ENCODE results near the gene RTN4RL1.
A peak's percentile ranks its signal among the peaks of the same experiment; 100 is the strongest.

Gene RTN4RL1

DNA sequence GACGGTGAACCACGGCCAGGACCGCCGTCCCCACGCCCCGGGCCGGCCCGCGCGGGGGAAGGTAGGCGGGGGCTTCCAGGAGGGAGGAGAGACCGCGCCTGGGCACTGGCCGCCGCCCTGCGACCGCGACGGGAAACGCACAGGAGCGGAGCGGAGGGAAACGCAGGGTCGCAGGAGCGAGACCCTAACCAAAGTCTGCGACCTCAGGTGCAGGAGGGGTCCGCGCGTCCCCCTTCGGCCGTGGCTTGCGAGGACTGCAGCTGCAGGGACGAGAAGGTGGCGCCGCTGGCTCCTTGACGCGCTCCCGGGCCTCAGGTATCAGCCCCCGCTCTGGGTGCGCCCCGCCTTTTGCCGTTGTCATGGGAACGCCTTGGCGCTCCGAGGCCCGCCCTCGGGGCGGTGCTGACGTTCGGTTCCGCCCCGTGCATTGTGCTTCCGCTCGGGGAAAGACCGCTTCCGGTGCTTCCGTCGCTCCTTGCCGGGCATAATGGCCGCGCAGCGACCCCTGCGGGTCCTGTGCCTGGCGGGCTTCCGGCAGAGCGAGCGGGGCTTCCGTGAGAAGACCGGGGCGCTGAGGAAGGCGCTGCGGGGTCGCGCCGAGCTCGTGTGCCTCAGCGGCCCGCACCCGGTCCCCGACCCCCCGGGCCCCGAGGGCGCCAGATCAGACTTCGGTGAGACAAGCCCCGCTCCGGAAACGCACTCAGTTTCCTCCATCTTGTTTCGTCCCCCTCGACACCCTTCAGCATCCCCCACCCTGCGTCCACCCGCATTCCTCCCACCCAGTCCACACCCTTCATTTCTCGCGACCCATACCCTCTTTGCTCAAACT is 16.6 kb upstream of the RTN4RL1 start, which contains the start of gene OVCA2 (continued):
- TF ChIP-seq ZNF292 (tag by site-specific recombination; IDR thresholded peaks at IDR 0.05; ENCODE audit: borderline replicate concordance, low read depth), result no peak
- TF ChIP-seq, protein P1, sequence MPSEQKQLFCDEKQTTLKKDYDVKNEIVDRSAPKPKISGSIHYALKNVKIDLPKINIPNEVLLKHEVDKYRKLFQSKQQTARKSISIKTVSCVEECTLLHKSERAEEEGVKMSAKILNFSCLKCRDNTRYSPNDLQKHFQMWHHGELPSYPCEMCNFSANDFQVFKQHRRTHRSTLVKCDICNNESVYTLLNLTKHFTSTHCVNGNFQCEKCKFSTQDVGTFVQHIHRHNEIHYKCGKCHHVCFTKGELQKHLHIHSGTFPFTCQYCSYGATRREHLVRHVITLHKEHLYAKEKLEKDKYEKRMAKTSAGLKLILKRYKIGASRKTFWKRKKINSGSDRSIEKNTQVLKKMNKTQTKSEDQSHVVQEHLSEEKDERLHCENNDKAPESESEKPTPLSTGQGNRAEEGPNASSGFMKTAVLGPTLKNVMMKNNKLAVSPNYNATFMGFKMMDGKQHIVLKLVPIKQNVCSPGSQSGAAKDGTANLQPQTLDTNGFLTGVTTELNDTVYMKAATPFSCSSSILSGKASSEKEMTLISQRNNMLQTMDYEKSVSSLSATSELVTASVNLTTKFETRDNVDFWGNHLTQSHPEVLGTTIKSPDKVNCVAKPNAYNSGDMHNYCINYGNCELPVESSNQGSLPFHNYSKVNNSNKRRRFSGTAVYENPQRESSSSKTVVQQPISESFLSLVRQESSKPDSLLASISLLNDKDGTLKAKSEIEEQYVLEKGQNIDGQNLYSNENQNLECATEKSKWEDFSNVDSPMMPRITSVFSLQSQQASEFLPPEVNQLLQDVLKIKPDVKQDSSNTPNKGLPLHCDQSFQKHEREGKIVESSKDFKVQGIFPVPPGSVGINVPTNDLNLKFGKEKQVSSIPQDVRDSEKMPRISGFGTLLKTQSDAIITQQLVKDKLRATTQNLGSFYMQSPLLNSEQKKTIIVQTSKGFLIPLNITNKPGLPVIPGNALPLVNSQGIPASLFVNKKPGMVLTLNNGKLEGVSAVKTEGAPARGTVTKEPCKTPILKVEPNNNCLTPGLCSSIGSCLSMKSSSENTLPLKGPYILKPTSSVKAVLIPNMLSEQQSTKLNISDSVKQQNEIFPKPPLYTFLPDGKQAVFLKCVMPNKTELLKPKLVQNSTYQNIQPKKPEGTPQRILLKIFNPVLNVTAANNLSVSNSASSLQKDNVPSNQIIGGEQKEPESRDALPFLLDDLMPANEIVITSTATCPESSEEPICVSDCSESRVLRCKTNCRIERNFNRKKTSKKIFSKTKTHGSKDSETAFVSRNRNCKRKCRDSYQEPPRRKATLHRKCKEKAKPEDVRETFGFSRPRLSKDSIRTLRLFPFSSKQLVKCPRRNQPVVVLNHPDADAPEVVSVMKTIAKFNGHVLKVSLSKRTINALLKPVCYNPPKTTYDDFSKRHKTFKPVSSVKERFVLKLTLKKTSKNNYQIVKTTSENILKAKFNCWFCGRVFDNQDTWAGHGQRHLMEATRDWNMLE (tag by site-specific recombination; conservative IDR thresholded peaks at IDR 0.05; ENCODE audit: low read depth), result peak; percentile 49; the same call in 1 of the 2 replicates
- TF ChIP-seq SALL2 (tag by site-specific recombination; IDR thresholded peaks at IDR 0.05; ENCODE audit: borderline replicate concordance), result no peak
- TF ChIP-seq ZNF140 (tag by site-specific recombination; IDR thresholded peaks at IDR 0.05), result no peak
- peak; percentile 84 for TF ChIP-seq ZXDB (tag by site-specific recombination; IDR thresholded peaks at IDR 0.05)
- no peak for TF ChIP-seq ZNF366 (tag by site-specific recombination; conservative IDR thresholded peaks at IDR 0.05)
- TF ChIP-seq, protein P2, sequence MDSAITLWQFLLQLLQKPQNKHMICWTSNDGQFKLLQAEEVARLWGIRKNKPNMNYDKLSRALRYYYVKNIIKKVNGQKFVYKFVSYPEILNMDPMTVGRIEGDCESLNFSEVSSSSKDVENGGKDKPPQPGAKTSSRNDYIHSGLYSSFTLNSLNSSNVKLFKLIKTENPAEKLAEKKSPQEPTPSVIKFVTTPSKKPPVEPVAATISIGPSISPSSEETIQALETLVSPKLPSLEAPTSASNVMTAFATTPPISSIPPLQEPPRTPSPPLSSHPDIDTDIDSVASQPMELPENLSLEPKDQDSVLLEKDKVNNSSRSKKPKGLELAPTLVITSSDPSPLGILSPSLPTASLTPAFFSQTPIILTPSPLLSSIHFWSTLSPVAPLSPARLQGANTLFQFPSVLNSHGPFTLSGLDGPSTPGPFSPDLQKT (IDR thresholded peaks at IDR 0.05; ENCODE audit: borderline replicate concordance, low read depth, low read length), result no peak; the same call in 1 of the 2 replicates
- no peak for TF ChIP-seq ZNF211 (tag by site-specific recombination; IDR thresholded peaks at IDR 0.05; ENCODE audit: low read depth)
- TF ChIP-seq ZNF544 (tag by site-specific recombination; IDR thresholded peaks at IDR 0.05), result no peak
- no peak for TF ChIP-seq OVOL3 (tag by site-specific recombination; IDR thresholded peaks at IDR 0.05)
- no peak for TF ChIP-seq TCF7L2 (IDR thresholded peaks at IDR 0.05; ENCODE audit: borderline replicate concordance, low read depth, low read length)
- TF ChIP-seq, protein P3, sequence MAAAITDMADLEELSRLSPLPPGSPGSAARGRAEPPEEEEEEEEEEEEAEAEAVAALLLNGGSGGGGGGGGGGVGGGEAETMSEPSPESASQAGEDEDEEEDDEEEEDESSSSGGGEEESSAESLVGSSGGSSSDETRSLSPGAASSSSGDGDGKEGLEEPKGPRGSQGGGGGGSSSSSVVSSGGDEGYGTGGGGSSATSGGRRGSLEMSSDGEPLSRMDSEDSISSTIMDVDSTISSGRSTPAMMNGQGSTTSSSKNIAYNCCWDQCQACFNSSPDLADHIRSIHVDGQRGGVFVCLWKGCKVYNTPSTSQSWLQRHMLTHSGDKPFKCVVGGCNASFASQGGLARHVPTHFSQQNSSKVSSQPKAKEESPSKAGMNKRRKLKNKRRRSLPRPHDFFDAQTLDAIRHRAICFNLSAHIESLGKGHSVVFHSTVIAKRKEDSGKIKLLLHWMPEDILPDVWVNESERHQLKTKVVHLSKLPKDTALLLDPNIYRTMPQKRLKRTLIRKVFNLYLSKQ (tag by site-specific recombination; IDR thresholded peaks at IDR 0.05; ENCODE audit: borderline replicate concordance), result no peak
- 0 out of 2 replicates have a peak, but pooled peaks have one; percentile 9 for TF ChIP-seq ZNF157 (tag by site-specific recombination; IDR thresholded peaks at IDR 0.05)
- no peak for TF ChIP-seq ZNF621 (tag by site-specific recombination; IDR thresholded peaks at IDR 0.05)
- TF ChIP-seq SCRT1 (tag by site-specific recombination; IDR thresholded peaks at IDR 0.05; ENCODE audit: borderline replicate concordance), result no peak
- TF ChIP-seq ZNF350 (tag by site-specific recombination; IDR thresholded peaks at IDR 0.05), result no peak
- TF ChIP-seq, protein P4, sequence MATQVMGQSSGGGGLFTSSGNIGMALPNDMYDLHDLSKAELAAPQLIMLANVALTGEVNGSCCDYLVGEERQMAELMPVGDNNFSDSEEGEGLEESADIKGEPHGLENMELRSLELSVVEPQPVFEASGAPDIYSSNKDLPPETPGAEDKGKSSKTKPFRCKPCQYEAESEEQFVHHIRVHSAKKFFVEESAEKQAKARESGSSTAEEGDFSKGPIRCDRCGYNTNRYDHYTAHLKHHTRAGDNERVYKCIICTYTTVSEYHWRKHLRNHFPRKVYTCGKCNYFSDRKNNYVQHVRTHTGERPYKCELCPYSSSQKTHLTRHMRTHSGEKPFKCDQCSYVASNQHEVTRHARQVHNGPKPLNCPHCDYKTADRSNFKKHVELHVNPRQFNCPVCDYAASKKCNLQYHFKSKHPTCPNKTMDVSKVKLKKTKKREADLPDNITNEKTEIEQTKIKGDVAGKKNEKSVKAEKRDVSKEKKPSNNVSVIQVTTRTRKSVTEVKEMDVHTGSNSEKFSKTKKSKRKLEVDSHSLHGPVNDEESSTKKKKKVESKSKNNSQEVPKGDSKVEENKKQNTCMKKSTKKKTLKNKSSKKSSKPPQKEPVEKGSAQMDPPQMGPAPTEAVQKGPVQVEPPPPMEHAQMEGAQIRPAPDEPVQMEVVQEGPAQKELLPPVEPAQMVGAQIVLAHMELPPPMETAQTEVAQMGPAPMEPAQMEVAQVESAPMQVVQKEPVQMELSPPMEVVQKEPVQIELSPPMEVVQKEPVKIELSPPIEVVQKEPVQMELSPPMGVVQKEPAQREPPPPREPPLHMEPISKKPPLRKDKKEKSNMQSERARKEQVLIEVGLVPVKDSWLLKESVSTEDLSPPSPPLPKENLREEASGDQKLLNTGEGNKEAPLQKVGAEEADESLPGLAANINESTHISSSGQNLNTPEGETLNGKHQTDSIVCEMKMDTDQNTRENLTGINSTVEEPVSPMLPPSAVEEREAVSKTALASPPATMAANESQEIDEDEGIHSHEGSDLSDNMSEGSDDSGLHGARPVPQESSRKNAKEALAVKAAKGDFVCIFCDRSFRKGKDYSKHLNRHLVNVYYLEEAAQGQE (tag by site-specific recombination; IDR thresholded peaks at IDR 0.05), result no peak
- TF ChIP-seq KLF8 (tag by site-specific recombination; IDR thresholded peaks at IDR 0.05), result peak; percentile 85
- TF ChIP-seq, protein P5, sequence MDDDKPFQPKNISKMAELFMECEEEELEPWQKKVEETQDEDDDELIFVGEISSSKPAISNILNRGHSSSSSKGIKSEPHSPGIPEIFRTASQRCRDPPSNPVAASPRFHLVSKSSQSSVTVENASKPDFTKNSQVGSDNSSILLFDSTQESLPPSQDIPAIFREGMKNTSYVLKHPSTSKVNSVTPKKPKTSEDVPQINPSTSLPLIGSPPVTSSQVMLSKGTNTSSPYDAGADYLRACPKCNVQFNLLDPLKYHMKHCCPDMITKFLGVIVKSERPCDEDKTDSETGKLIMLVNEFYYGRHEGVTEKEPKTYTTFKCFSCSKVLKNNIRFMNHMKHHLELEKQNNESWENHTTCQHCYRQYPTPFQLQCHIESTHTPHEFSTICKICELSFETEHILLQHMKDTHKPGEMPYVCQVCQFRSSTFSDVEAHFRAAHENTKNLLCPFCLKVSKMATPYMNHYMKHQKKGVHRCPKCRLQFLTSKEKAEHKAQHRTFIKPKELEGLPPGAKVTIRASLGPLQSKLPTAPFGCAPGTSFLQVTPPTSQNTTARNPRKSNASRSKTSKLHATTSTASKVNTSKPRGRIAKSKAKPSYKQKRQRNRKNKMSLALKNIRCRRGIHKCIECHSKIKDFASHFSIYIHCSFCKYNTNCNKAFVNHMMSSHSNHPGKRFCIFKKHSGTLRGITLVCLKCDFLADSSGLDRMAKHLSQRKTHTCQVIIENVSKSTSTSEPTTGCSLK (tag by site-specific recombination; IDR thresholded peaks at IDR 0.05), result no peak
- TF ChIP-seq KLF9 (tag by site-specific recombination; IDR thresholded peaks at IDR 0.05; ENCODE audit: low read depth), result peak; percentile 70
- TF ChIP-seq ZNF660 (tag by site-specific recombination; IDR thresholded peaks at IDR 0.05), result peak; percentile 80; the same call in 1 of the 2 replicates
- TF ChIP-seq, protein P6, sequence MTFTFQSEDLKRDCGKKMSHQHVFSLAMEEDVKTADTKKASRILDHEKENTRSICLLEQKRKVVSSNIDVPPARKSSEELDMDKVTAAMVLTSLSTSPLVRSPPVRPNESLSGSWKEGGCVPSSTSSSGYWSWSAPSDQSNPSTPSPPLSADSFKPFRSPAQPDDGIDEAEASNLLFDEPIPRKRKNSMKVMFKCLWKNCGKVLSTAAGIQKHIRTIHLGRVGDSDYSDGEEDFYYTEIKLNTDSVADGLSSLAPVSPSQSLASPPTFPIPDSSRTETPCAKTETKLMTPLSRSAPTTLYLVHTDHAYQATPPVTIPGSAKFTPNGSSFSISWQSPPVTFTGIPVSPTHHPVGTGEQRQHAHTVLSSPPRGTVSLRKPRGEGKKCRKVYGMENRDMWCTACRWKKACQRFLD (tag by site-specific recombination; IDR thresholded peaks at IDR 0.05), result no peak
- TF ChIP-seq ZNF16 (tag by site-specific recombination; IDR thresholded peaks at IDR 0.05; ENCODE audit: low read depth), result no peak
- no peak for TF ChIP-seq TRIM28 (IDR thresholded peaks at IDR 0.05; ENCODE audit: borderline replicate concordance, low read length)

Data from HEK293 (cell line).